IMR-90 (cell line): ENCODE data around the gene PRR5L. TPM values are rescaled to one million over a fixed set of nuclear protein-coding genes. Genes with fewer than 3 reads are reported as not detected.

Experiments
- ATAC-seq: fragments of 200-7000 bp; cut with Tn5 transposase; 2 replicates; pipeline ENCODE4 v1.9.1; 2020; ENCODE audit warnings: low read depth, mild to moderate bottlenecking, moderate library complexity
- BruUV-seq: library from RNA; stranded (reverse); fragments of 400-500 nt; replicated peaks from 2 replicates; lab custom pipeline; 2021; lab: Mats Ljungman, UMichigan
- CTCF ChIA-PET: fragments of 300-600 bp; formaldehyde crosslinking; extraction: SDS; loops from one replicate; lab custom pipeline; 2021; ENCODE audit warnings: antibody characterized with exemption; lab: Yijun Ruan, JAX
- POLR2A ChIA-PET: fragments of 300-600 bp; sonication (Branson Sonifier 250); formaldehyde crosslinking; loops from one replicate; lab custom pipeline; 2022; ENCODE audit warnings: antibody characterized with exemption; ENCODE audit not compliant: unreplicated experiment; lab: Charles Lee
- DNase-seq: peaks from one replicate; pipeline ENCODE4 v3.0.0; 2013
- H2AFZ ChIP-seq: replicated peaks from 2 replicates; pipeline ENCODE3; 2013; ENCODE audit warnings: low read length, mild to moderate bottlenecking; ENCODE audit not compliant: poor library complexity
- H2AK5ac ChIP-seq: 2 replicates; pipeline ENCODE4 v1.6.1; 2013; ENCODE audit warnings: low read depth, low read length, inconsistent platforms
- H2AK9ac ChIP-seq: replicated peaks from 2 replicates; pipeline ENCODE3; 2013; ENCODE audit warnings: mild to moderate bottlenecking, low read depth, low read length, moderate library complexity; ENCODE audit not compliant: poor library complexity
- H2BK120ac ChIP-seq: 2 replicates; pipeline ENCODE4 v1.6.1; 2013; ENCODE audit warnings: low read depth, low read length, inconsistent platforms
- H2BK15ac ChIP-seq: 3 replicates; pipeline ENCODE4 v1.6.1; 2013; ENCODE audit warnings: low read depth, low read length, inconsistent platforms
- H2BK20ac ChIP-seq: 2 replicates; pipeline ENCODE4 v1.6.1; 2013; ENCODE audit warnings: low read depth, mild to moderate bottlenecking, inconsistent platforms, low read length, moderate library complexity
- H2BK5ac ChIP-seq: 2 replicates; pipeline ENCODE4 v1.6.1; 2013; ENCODE audit warnings: mild to moderate bottlenecking, low read depth, low read length, inconsistent platforms; ENCODE audit not compliant: poor library complexity, severe bottlenecking
- H3K14ac ChIP-seq: replicated peaks from 2 replicates; pipeline ENCODE4 v1.6.1; 2013; ENCODE audit warnings: low read depth, low read length, inconsistent platforms
- H3K18ac ChIP-seq: 2 replicates; pipeline ENCODE4 v1.6.1; 2013; ENCODE audit warnings: low read depth, low read length, control low read depth
- H3K23ac ChIP-seq: 2 replicates; pipeline ENCODE4 v1.6.1; 2013; ENCODE audit warnings: low read depth, low read length, inconsistent platforms
- H3K27ac ChIP-seq: 2 replicates; pipeline ENCODE4 v1.5.1; 2013; ENCODE audit warnings: mild to moderate bottlenecking, control low read depth, low read length; ENCODE audit not compliant: insufficient read depth
- H3K27me3 ChIP-seq: 2 replicates; pipeline ENCODE4 v1.6.1; 2013; ENCODE audit warnings: low read length; ENCODE audit not compliant: control insufficient read depth, insufficient read depth
- H3K36me3 ChIP-seq: 2 replicates; pipeline ENCODE4 v1.6.1; 2013; ENCODE audit warnings: low read length, mixed read lengths; ENCODE audit not compliant: control insufficient read depth, insufficient read depth
- H3K4ac ChIP-seq: 2 replicates; pipeline ENCODE4 v1.6.1; 2013; ENCODE audit warnings: low read depth, low read length, inconsistent platforms
- H3K4me1 ChIP-seq: 2 replicates; pipeline ENCODE4 v1.6.1; 2013; ENCODE audit warnings: low read length, mixed read lengths; ENCODE audit not compliant: control insufficient read depth, insufficient read depth
- H3K4me2 ChIP-seq: 2 replicates; pipeline ENCODE4 v1.6.1; 2013; ENCODE audit warnings: low read depth, mild to moderate bottlenecking, control low read depth, low read length, moderate library complexity
- H3K4me3 ChIP-seq: 2 replicates; pipeline ENCODE4 v1.5.1; 2013; ENCODE audit warnings: low read depth, mild to moderate bottlenecking, control low read depth, low read length, moderate library complexity; ENCODE audit not compliant: insufficient read depth
- H3K56ac ChIP-seq: 2 replicates; pipeline ENCODE4 v1.6.1; 2013; ENCODE audit warnings: low read length, inconsistent platforms; ENCODE audit not compliant: insufficient read depth; ENCODE audit errors: extremely low read depth
- H3K79me1 ChIP-seq, 2 experiments: 2 replicates each; pipeline ENCODE4 v1.6.1; 2013; ENCODE audit warnings: low read length in 2 of 2, inconsistent platforms in 1 of 2, low read depth in 1 of 2
- H3K9ac ChIP-seq: 2 replicates; pipeline ENCODE4 v1.6.1; 2013; ENCODE audit warnings: low read depth, low read length, control low read depth
- H3K9me1 ChIP-seq: 2 replicates; pipeline ENCODE4 v1.6.1; 2013; ENCODE audit warnings: low read length, inconsistent platforms; ENCODE audit not compliant: insufficient read depth
- H3K9me3 ChIP-seq: 2 replicates; pipeline ENCODE4 v1.6.1; 2013; ENCODE audit warnings: low read length; ENCODE audit not compliant: control insufficient read depth, insufficient read depth
- H4K20me1 ChIP-seq: 2 replicates; pipeline ENCODE4 v1.6.1; 2013; ENCODE audit warnings: low read length, inconsistent platforms; ENCODE audit not compliant: insufficient read depth
- H4K5ac ChIP-seq: 2 replicates; pipeline ENCODE4 v1.6.1; 2013; ENCODE audit warnings: mild to moderate bottlenecking, low read depth, low read length, control low read depth
- H4K8ac ChIP-seq, 2 experiments: 2 replicates each; pipeline ENCODE4 v1.6.1; 2013; ENCODE audit warnings: low read depth in 2 of 2, low read length in 2 of 2, control low read depth in 1 of 2, inconsistent platforms in 1 of 2
- H4K91ac ChIP-seq: 2 replicates; pipeline ENCODE4 v1.6.1; 2013; ENCODE audit warnings: low read depth, low read length, inconsistent platforms; ENCODE audit not compliant: insufficient read depth
- BHLHE40 ChIP-seq: fragments of 150-350 bp; IDR thresholded peaks from 2 replicates; pipeline ENCODE4 v1.6.1; 2016; ENCODE audit warnings: mild to moderate bottlenecking, low read depth, low read length
- CEBPB ChIP-seq: IDR thresholded peaks from 2 replicates; pipeline ENCODE4 v1.6.1; 2012; ENCODE audit warnings: low read depth, low read length, improper control_type of control experiment
- POLR2A ChIP-seq: IDR thresholded peaks from 2 replicates; pipeline ENCODE4 v1.6.1; 2012; ENCODE audit warnings: mild to moderate bottlenecking, low read depth, low read length
- RAD21 ChIP-seq: IDR thresholded peaks from 2 replicates; pipeline ENCODE4 v1.6.1; 2012; ENCODE audit warnings: low read length, improper control_type of control experiment
- WGBS, 2 experiments: methylation state at CpG; one replicate each; pipeline versions ENCODE4 v1.1.5 to v1.1.7; 2013; ENCODE audit warnings: missing lambda C conversion rate in 2 of 2; ENCODE audit not compliant: insufficient read length in 1 of 2; ENCODE audit errors: extremely low coverage in 2 of 2; 5-methylcytosine and 5-hydroxymethylcytosine counted together
- dilution Hi-C: fragments of 300-500 bp; cut with HindIII; formaldehyde crosslinking; loops from one replicate; pipeline ENCODE4 v1.14.3; 2018; ENCODE audit warnings: low sequenced_read_pairs; ENCODE audit not compliant: unreplicated experiment
- in situ Hi-C: fragments of 300-500 bp; cut with MboI; formaldehyde crosslinking; loops from 3 replicates; pipeline ENCODE4 v1.14.3; 2019; ENCODE audit warnings: low sequenced_read_pairs, inconsistent platforms, mixed read lengths
- intact Hi-C: fragments of 100-400 bp; cut with micrococcal nuclease; formaldehyde crosslinking; loops from 2 replicates; pipeline ENCODE4 v1.10.0; 2022
- polyA plus RNA-seq, 3 experiments: library from polyadenylated mRNA; depleted of rRNA; stranded (reverse); fragments of >200 nt; gene quantifications; 2 replicates each; pipeline ENCODE4 v1.2.3, GENCODE V29; 2012; ENCODE audit warnings: low replicate concordance in 1 of 3
- total RNA-seq: library from RNA; depleted of rRNA; stranded (reverse); fragments of >200 nt; gene quantifications from 2 replicates; pipeline ENCODE4 v1.2.3, GENCODE V29; 2012

PRR5L gene
- total and polyA plus RNA-seq, 2 of the 4 experiments (the other 2 are of a cell fraction), result 2.9 to 3.6 TPM

DNA sequence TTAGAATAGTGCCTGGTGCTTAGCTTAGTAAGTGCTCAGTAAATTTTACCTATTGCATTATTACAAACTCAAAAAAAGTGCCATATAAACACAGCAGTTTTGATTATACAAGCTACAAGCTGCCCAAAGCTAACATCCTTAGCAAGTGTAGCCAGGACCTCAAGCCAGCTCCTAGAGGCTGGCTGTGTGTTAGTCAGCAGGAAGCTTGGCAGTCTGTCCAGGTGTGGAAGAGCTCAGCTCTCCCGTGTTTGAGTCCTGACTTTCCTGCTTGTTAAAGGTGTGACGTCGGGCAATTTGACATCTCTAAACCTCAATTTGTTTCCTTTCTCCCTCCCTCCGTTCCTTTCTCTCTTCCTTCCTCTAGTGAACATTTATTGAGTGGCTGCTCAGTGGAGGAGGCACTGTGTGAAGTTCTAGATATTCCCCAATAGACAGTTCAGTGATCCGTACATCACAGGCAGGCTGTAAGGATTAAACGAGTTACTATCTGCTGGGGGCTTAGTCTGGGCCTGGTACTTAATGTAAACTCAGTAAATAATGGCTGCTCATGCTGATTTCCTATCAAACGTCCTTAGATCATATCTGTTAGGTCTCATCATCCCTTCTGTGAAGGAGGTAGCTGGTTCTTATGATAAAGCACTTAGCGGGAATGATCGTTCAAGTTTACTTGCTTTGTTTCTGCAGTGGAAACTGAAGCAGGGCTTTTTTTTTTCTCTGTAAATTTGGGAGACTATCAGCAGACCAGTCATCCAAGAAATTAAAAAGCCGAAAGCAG is 68.7 kb downstream of the PRR5L start:
- BruUV-seq, result no TSS peak
- Histone ChIP-seq H2BK20ac (no peak overlapping the region; the same call in 1 of the 2 replicates), H3K56ac (no peak overlapping the region), H3K9me1 (0 out of 2 replicates have a peak, but pooled peaks cover 2% of the 10 kb centered on the region), H2AK9ac (no peak overlapping the region), H3K9ac (no peak overlapping the region), H2BK5ac (no peak overlapping the region), H3K18ac (no peak overlapping the region), H3K4me2 (no peak overlapping the region), H2AK5ac (no peak overlapping the region), H3K79me1 (no peaks in the 10 kb centered on the region), H4K20me1 (no peaks in the 10 kb centered on the region), H4K5ac (no peak overlapping the region), H2BK15ac (no peak overlapping the region), H3K27ac (no peak overlapping the region), H3K36me3 (no peaks in the 10 kb centered on the region), H3K4me3 (no peak overlapping the region), H3K9me3 (no peaks in the 10 kb centered on the region), H3K27me3 (no peaks in the 10 kb centered on the region), H2AFZ (no peak overlapping the region), H3K4ac (no peak overlapping the region), H3K14ac (no peak overlapping the region), H3K4me1 (peaks cover 13% of the 10 kb centered on the region), H4K8ac (no peak overlapping the region), H2BK120ac (no peak overlapping the region), H3K23ac (no peak overlapping the region), H4K91ac (no peak overlapping the region)
- dilution Hi-C loops, result no loop called here
- CTCF ChIA-PET, result no interaction called here
- in situ Hi-C loops, result no loop called here
- intact Hi-C loops, result loop anchor here (5.0 kb wide), 1 partner anchor 208 kb away; no protein-coding TSS in a partner anchor
- POLR2A ChIA-PET, result no interaction called here
- WGBS, 2 experiments, result no CpG with 5 or more reads among the region's 10 CpGs
- no peak for DNase-seq
- no peak for ATAC-seq
- TF ChIP-seq CEBPB (no peak), RAD21 (no peak), BHLHE40 (no peak), POLR2A (no peak)
